ENCODE data around the gene CLCN2.

- TF ChIP-seq CTCF (IDR thresholded peaks at IDR 0.05) (no peak), POLR2A (IDR thresholded peaks at IDR 0.05) (no peak)
These were observed 9.8 kb downstream of the CLCN2 start for GRCh38 chr3:184351511-184352148.
